ENCODE data around the gene SLC45A2. TPM values are rescaled to one million over a fixed set of nuclear protein-coding genes. Genes with fewer than 3 reads are reported as not detected.
"Not testable (repeated sequence)": the region's sequence is repeated elsewhere in the genome, so short reads cannot be mapped to it uniquely, and the experiment has no call there.

SLC45A2 gene
- total RNA-seq, 1 donor from 2014 or later, result 0.52 TPM

- no peak overlapping the region for H3K27ac ChIP-seq (ENCODE audit: low read depth, low read length)
- peaks cover 35 to 46% (median 39%) of the 10 kb centered on the region in 3 donors for H3K27me3 ChIP-seq (ENCODE audit: control insufficient read depth in 3 of 3, insufficient read depth in 3 of 3, low read length in 3 of 3)
- no peaks in the 10 kb centered on the region for H3K9me3 ChIP-seq (ENCODE audit: control insufficient read depth in 3 of 3, low read length in 3 of 3)
- H3K4me3 ChIP-seq (ENCODE audit: low read length in 3 of 3), result peak overlapping the region; percentile 52 to 62 (median 57)
- peaks cover 11 to 18% (median 13%) of the 10 kb centered on the region in 3 donors for H3K4me1 ChIP-seq (ENCODE audit: control insufficient read depth in 3 of 3, insufficient read depth in 3 of 3, low read length in 3 of 3)
- peak overlapping the region in 1 of 3 donors; percentile 23 for H3K9ac ChIP-seq (ENCODE audit: low read depth in 1 of 3, low read length in 3 of 3)
- H3K36me3 ChIP-seq (ENCODE audit: control insufficient read depth in 3 of 3, insufficient read depth in 3 of 3, low read length in 3 of 3), result no peaks in the 10 kb centered on the region
Observed at GRCh38 chr5:33936004-33936380, 48.5 kb downstream of the SLC45A2 start.

GRCh38 chr5:33934176-33934575 lies 50.3 kb downstream of the SLC45A2 start:
- Histone ChIP-seq H3K9ac (ENCODE audit: low read depth in 1 of 3, low read length in 3 of 3) (no peak overlapping the region), H3K27me3 (ENCODE audit: control insufficient read depth in 3 of 3, insufficient read depth in 3 of 3, low read length in 3 of 3) (peaks cover 33 to 36% (median 34%) of the 10 kb centered on the region in 3 donors), H3K4me1 (ENCODE audit: control insufficient read depth in 3 of 3, insufficient read depth in 3 of 3, low read length in 3 of 3) (peaks cover 11 to 18% (median 13%) of the 10 kb centered on the region in 3 donors), H3K9me3 (ENCODE audit: control insufficient read depth in 3 of 3, low read length in 3 of 3) (no peaks in the 10 kb centered on the region), H3K4me3 (ENCODE audit: low read length in 3 of 3) (no peak overlapping the region), H3K27ac (ENCODE audit: low read depth, low read length) (no peak overlapping the region), H3K36me3 (ENCODE audit: control insufficient read depth in 3 of 3, insufficient read depth in 3 of 3, low read length in 3 of 3) (no peaks in the 10 kb centered on the region)

- no peak overlapping the region for H3K4me3 ChIP-seq (ENCODE audit: low read length in 3 of 3)
- no peaks in the 10 kb centered on the region for H3K36me3 ChIP-seq (ENCODE audit: control insufficient read depth in 3 of 3, insufficient read depth in 3 of 3, low read length in 3 of 3)
- peaks cover 30 to 33% (median 32%) of the 10 kb centered on the region in 3 donors for H3K27me3 ChIP-seq (ENCODE audit: control insufficient read depth in 3 of 3, insufficient read depth in 3 of 3, low read length in 3 of 3)
- H3K4me1 ChIP-seq (ENCODE audit: control insufficient read depth in 3 of 3, insufficient read depth in 3 of 3, low read length in 3 of 3), result peaks cover 11 to 18% (median 13%) of the 10 kb centered on the region in 3 donors
- no peak overlapping the region for H3K27ac ChIP-seq (ENCODE audit: low read depth, low read length)
- no peaks in the 10 kb centered on the region for H3K9me3 ChIP-seq (ENCODE audit: control insufficient read depth in 3 of 3, low read length in 3 of 3)
- H3K9ac ChIP-seq (ENCODE audit: low read depth in 1 of 3, low read length in 3 of 3), result no peak overlapping the region
Observed at GRCh38 chr5:33933723-33934169, 50.7 kb downstream of the SLC45A2 start.

GRCh38 chr5:33931136-33931535 lies 53.4 kb downstream of the SLC45A2 start:
- Histone ChIP-seq H3K27ac (ENCODE audit: low read depth, low read length) (no peak overlapping the region), H3K9me3 (ENCODE audit: control insufficient read depth in 3 of 3, low read length in 3 of 3) (no peaks in the 10 kb centered on the region), H3K36me3 (ENCODE audit: control insufficient read depth in 3 of 3, insufficient read depth in 3 of 3, low read length in 3 of 3) (no peaks in the 10 kb centered on the region), H3K9ac (ENCODE audit: low read depth in 1 of 3, low read length in 3 of 3) (no peak overlapping the region), H3K4me3 (ENCODE audit: low read length in 3 of 3) (no peak overlapping the region), H3K4me1 (ENCODE audit: control insufficient read depth in 3 of 3, insufficient read depth in 3 of 3, low read length in 3 of 3) (peaks cover 2 to 6% (median 3%) of the 10 kb centered on the region in 3 donors), H3K27me3 (ENCODE audit: control insufficient read depth in 3 of 3, insufficient read depth in 3 of 3, low read length in 3 of 3) (peaks cover 4 to 7% (median 6%) of the 10 kb centered on the region in 3 donors)

GRCh38 chr5:33929925-33930690 lies 54.4 kb downstream of the SLC45A2 start:
- H3K9ac ChIP-seq (ENCODE audit: low read depth in 1 of 3, low read length in 3 of 3), result no peak overlapping the region
- H3K36me3 ChIP-seq (ENCODE audit: control insufficient read depth in 3 of 3, insufficient read depth in 3 of 3, low read length in 3 of 3), result no peaks in the 10 kb centered on the region
- no peak overlapping the region for H3K27ac ChIP-seq (ENCODE audit: low read depth, low read length)
- H3K27me3 ChIP-seq (ENCODE audit: control insufficient read depth in 3 of 3, insufficient read depth in 3 of 3, low read length in 3 of 3), result peaks cover 0 to 2% (median 1%) of the 10 kb centered on the region in 3 donors
- no peaks in the 10 kb centered on the region for H3K4me1 ChIP-seq (ENCODE audit: control insufficient read depth in 3 of 3, insufficient read depth in 3 of 3, low read length in 3 of 3)
- H3K4me3 ChIP-seq (ENCODE audit: low read length in 3 of 3), result no peak overlapping the region
- no peaks in the 10 kb centered on the region for H3K9me3 ChIP-seq (ENCODE audit: control insufficient read depth in 3 of 3, low read length in 3 of 3)

- H3K9ac ChIP-seq (ENCODE audit: low read depth in 1 of 3, low read length in 3 of 3), result no peak overlapping the region
- no peaks in the 10 kb centered on the region for H3K27me3 ChIP-seq (ENCODE audit: control insufficient read depth in 3 of 3, insufficient read depth in 3 of 3, low read length in 3 of 3)
- no peak overlapping the region for H3K27ac ChIP-seq (ENCODE audit: low read depth, low read length)
- no peaks in the 10 kb centered on the region for H3K4me1 ChIP-seq (ENCODE audit: control insufficient read depth in 3 of 3, insufficient read depth in 3 of 3, low read length in 3 of 3)
- no peaks in the 10 kb centered on the region for H3K36me3 ChIP-seq (ENCODE audit: control insufficient read depth in 3 of 3, insufficient read depth in 3 of 3, low read length in 3 of 3)
- no peak overlapping the region for H3K4me3 ChIP-seq (ENCODE audit: low read length in 3 of 3)
- H3K9me3 ChIP-seq (ENCODE audit: control insufficient read depth in 3 of 3, low read length in 3 of 3), result no peaks in the 10 kb centered on the region
Observed at GRCh38 chr5:33928283-33928682, 56.2 kb downstream of the SLC45A2 start.

GRCh38 chr5:33927685-33928084 lies 56.8 kb downstream of the SLC45A2 start:
- Histone ChIP-seq H3K4me1 (ENCODE audit: control insufficient read depth in 3 of 3, insufficient read depth in 3 of 3, low read length in 3 of 3) (no peaks in the 10 kb centered on the region), H3K27me3 (ENCODE audit: control insufficient read depth in 3 of 3, insufficient read depth in 3 of 3, low read length in 3 of 3) (no peaks in the 10 kb centered on the region)

GRCh38 chr5:33925278-33925677 lies 59.2 kb downstream of the SLC45A2 start:
- H3K4me1 ChIP-seq (ENCODE audit: control insufficient read depth in 3 of 3, insufficient read depth in 3 of 3, low read length in 3 of 3), result no peaks in the 10 kb centered on the region
- H3K27ac ChIP-seq (ENCODE audit: low read depth, low read length), result no peak overlapping the region
- no peaks in the 10 kb centered on the region for H3K36me3 ChIP-seq (ENCODE audit: control insufficient read depth in 3 of 3, insufficient read depth in 3 of 3, low read length in 3 of 3)
- H3K9ac ChIP-seq (ENCODE audit: low read depth in 1 of 3, low read length in 3 of 3), result no peak overlapping the region
- H3K4me3 ChIP-seq (ENCODE audit: low read length in 3 of 3), result no peak overlapping the region
- H3K9me3 ChIP-seq (ENCODE audit: control insufficient read depth in 3 of 3, low read length in 3 of 3), result no peaks in the 10 kb centered on the region
- H3K27me3 ChIP-seq (ENCODE audit: control insufficient read depth in 3 of 3, insufficient read depth in 3 of 3, low read length in 3 of 3), result peaks cover 0 to 2% (median 0%) of the 10 kb centered on the region in 3 donors

More at GRCh38 chr5:33927685-33928084, 56.8 kb downstream of the SLC45A2 start:
- Histone ChIP-seq H3K9me3 (ENCODE audit: control insufficient read depth in 3 of 3, low read length in 3 of 3) (no peaks in the 10 kb centered on the region), H3K4me3 (ENCODE audit: low read length in 3 of 3) (no peak overlapping the region), H3K27ac (ENCODE audit: low read depth, low read length) (no peak overlapping the region), H3K9ac (ENCODE audit: low read depth in 1 of 3, low read length in 3 of 3) (no peak overlapping the region), H3K36me3 (ENCODE audit: control insufficient read depth in 3 of 3, insufficient read depth in 3 of 3, low read length in 3 of 3) (no peaks in the 10 kb centered on the region)

GRCh38 chr5:33921002-33921401 lies 63.5 kb downstream of the SLC45A2 start:
- H3K36me3 ChIP-seq (ENCODE audit: control insufficient read depth in 3 of 3, insufficient read depth in 3 of 3, low read length in 3 of 3), result no peaks in the 10 kb centered on the region
- H3K4me1 ChIP-seq (ENCODE audit: control insufficient read depth in 3 of 3, insufficient read depth in 3 of 3, low read length in 3 of 3), result no peaks in the 10 kb centered on the region
- H3K9me3 ChIP-seq (ENCODE audit: control insufficient read depth in 3 of 3, low read length in 3 of 3), result no peaks in the 10 kb centered on the region
- H3K4me3 ChIP-seq (ENCODE audit: low read length in 3 of 3), result no peak overlapping the region
- H3K9ac ChIP-seq (ENCODE audit: low read depth in 1 of 3, low read length in 3 of 3), result no peak overlapping the region
- no peak overlapping the region for H3K27ac ChIP-seq (ENCODE audit: low read depth, low read length)
- peaks cover 0 to 2% (median 0%) of the 10 kb centered on the region in 3 donors for H3K27me3 ChIP-seq (ENCODE audit: control insufficient read depth in 3 of 3, insufficient read depth in 3 of 3, low read length in 3 of 3)

GRCh38 chr5:33914844-33915243 lies 69.6 kb downstream of the SLC45A2 start:
- not testable (repeated sequence) for H3K36me3 ChIP-seq (ENCODE audit: control insufficient read depth in 3 of 3, insufficient read depth in 3 of 3, low read length in 3 of 3); H3K27me3 ChIP-seq (ENCODE audit: control insufficient read depth in 3 of 3, insufficient read depth in 3 of 3, low read length in 3 of 3); H3K4me1 ChIP-seq (ENCODE audit: control insufficient read depth in 3 of 3, insufficient read depth in 3 of 3, low read length in 3 of 3); H3K9ac ChIP-seq (ENCODE audit: low read depth in 1 of 3, low read length in 3 of 3); H3K4me3 ChIP-seq (ENCODE audit: low read length in 3 of 3); H3K9me3 ChIP-seq (ENCODE audit: control insufficient read depth in 3 of 3, low read length in 3 of 3); H3K27ac ChIP-seq (ENCODE audit: low read depth, low read length)

Measured in skeletal muscle tissue (tissue), 4 donors.